Activated T-helper 9 cell treated with anti-CD3 and anti-CD28 coated beads, Interleukin-2, amount 50 U/mL, for 16 hours (primary cell): ENCODE data around the gene NPEPPS.

Experiments
- DNase-seq: peaks from one replicate; pipeline ENCODE4 v3.0.0-alpha.2; 2020; ENCODE audit warnings: low read depth

The NPEPPS gene

GRCh38 chr17:47628014-47628566 lies 97.2 kb downstream of the NPEPPS start:
- no peak for DNase-seq

DNA sequence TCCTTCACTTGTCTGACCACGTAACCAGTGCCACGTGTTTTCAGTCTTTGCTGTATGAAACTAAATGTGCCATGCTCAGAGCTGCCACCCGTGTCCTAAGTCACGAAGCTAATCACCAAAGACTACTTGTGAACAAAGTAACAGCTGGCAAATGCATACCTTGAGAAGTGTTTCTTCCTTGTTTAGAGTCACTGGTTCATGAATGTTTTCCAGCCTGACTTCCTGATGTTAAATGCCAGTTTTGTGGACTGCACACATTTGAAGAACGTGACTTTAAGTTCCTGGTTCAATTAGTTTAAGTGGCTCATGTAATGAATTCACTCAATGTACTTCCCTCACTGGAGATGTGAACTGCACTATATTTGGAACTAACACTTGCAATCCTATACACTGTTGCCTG lies 98.9 kb downstream of the NPEPPS start:
- no peak for DNase-seq

GRCh38 chr17:47630614-47631013 lies 99.7 kb downstream of the NPEPPS start:
- DNase-seq, result no peak

DNA sequence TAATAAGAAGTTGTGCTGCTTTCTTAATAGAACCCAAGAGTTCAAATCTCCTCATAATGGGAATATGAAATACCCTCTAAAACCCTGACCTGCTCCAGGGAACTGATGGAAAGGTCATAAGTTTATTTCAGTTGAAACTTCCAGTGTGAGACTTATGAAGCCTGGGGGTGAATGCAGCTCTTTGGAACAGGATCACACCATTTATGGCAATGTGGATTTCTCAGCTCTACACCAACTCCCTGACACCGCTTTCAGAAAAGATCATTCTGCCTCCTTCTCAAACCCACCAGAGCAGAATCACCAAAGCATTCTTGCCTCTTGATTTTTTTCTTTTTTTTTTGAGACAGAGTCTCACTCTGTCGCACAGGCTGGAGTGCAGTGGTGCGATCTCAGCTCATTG lies 102.1 kb downstream of the NPEPPS start:
- no peak for DNase-seq

- DNase-seq, result no peak
Measured at GRCh38 chr17:47633996-47634395, 103.1 kb downstream of the NPEPPS start.

- DNase-seq, result no peak
Measured at GRCh38 chr17:47634870-47635269, 104.0 kb downstream of the NPEPPS start.

DNA sequence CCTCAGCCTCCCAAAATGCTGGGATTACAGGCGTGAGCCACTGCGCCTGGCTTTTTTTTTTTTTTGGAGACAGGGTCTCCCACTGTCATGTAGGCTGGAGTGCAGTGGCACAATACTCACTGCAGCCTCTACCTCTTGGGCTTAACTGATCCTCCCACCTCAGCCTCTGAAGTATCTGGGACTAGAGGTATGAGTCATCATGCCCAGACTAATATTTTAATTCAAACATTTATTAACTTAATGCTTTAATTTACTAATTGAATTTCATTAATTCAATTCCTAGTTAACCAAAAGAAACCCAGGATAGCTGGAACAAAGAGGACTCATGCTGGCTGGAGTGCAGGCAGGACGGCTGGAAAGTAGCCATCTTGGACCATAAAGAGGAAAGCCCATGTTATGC lies 104.8 kb downstream of the NPEPPS start:
- no peak for DNase-seq

- DNase-seq, result no peak
Measured at GRCh38 chr17:47636273-47637030, 105.5 kb downstream of the NPEPPS start.

- no peak for DNase-seq
Measured at GRCh38 chr17:47638903-47639302, 108.0 kb downstream of the NPEPPS start.

DNA sequence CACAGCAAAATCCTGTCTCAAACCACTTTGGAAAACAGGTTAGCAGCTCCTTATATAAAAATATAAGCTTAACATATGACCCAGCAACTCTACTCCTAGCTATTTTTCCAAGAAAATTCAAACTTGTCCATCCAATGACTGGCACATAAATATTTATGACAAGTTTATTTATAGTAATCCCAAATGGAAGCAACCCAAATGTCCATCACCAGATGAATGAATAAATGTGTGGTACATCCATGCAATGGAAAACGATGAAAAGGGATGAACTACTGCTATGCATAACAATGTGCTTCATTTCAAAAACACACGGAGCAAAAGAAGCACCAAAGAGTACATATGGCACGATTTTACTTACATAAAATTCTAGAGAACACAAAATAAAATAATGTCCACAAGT lies 109.2 kb downstream of the NPEPPS start:
- DNase-seq, result no peak

DNA sequence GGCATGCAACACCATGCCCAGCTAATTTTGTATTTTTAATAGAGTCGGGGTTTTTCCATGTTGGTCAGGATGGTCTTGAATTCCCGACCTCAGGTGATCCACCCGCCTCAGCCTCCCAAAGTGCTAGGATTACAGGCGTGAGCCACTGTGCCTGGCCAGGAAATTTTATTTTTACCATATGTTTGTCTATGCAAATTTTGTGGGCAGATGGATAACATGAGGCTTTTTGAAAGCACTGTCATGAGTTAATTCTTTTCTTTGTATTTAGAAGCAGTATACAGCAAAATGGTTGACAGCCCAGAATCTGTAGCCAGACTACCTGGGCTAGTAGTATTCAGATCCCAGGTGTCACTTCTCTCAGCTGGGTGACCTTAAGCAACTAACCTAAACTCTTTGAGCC lies 110.3 kb downstream of the NPEPPS start:
- DNase-seq, result no peak

GRCh38 chr17:47643116-47643515 lies 112.2 kb downstream of the NPEPPS start:
- no peak for DNase-seq

- DNase-seq, result no peak
Measured at GRCh38 chr17:47644324-47644723, 113.4 kb downstream of the NPEPPS start.

- peak; percentile 97 for DNase-seq
Measured at GRCh38 chr17:47649153-47649971, 118.5 kb downstream of the NPEPPS start, which contains the start of gene KPNB1. TSS of gene KPNB1 (plus strand) at chr17:47649919. CDS start at chr17:47650245, 326 bp downstream.

DNA sequence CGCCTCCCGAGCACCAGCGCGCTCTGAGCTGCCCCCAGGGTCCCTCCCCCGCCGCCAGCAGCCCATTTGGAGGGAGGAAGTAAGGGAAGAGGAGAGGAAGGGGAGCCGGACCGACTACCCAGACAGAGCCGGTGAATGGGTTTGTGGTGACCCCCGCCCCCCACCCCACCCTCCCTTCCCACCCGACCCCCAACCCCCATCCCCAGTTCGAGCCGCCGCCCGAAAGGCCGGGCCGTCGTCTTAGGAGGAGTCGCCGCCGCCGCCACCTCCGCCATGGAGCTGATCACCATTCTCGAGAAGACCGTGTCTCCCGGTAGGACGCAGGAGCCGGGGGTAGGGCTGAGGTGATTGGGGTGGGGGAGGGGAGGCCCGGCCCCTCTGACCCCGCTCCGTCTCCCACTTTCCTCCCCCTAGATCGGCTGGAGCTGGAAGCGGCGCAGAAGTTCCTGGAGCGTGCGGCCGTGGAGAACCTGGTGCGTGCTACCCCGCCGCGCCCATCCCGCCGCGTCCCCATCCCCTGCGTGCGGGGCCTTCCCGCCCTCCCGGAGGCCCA lies 119.1 kb downstream of the NPEPPS start:
- DNase-seq, result peak; percentile 48

DNA sequence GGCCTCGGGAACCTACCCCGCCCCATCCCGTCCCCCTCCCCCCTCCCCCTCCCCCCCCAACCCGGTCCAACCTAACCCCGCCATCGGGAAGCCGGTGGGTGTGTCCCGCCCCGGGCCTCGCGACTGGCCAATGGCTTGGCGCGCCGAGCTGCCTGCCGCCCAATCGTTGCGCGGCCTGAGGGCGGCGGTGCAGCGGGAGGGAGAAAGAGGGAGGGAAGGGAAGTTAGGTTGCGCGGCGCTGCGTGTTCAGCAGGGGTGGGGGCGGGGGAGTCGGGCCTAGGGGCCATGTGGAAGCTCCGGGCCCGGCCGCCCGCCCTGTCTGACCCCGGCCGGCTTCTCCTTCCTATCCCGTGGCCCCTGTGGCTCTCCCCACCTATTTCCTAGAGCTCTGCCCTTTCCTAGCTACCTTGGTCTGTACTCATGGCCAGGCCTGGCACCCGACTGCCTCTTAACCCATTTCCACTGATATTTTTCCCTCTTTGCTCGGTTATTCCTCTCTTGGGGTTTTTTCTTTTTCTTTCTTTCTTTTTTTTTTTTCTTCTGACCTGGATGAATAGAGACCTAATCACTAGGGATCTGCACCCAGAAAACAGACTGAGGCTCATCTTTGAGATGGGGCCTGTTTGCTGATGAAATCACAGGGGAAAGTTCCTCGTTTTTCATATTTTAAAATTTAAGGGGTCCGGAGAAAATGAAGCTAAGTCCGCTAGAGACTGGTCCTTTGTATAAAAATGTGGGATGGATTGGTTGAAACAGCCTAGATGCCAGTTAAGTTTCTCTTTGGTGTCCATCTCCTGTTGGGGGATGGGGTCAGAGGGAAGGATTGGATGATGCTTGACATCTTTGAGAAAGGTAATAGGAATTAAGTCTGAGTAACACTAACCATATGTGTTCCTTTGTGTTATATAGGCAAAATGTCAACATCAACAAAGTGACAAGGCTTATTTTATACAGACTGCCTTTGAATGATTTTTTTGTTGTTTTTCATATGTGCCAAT lies 119.9 kb downstream of the NPEPPS start:
- peak; percentile 93 for DNase-seq

GRCh38 chr17:47651704-47652103 lies 120.8 kb downstream of the NPEPPS start:
- no peak for DNase-seq

GRCh38 chr17:47652570-47652969 lies 121.7 kb downstream of the NPEPPS start:
- DNase-seq, result no peak

DNA sequence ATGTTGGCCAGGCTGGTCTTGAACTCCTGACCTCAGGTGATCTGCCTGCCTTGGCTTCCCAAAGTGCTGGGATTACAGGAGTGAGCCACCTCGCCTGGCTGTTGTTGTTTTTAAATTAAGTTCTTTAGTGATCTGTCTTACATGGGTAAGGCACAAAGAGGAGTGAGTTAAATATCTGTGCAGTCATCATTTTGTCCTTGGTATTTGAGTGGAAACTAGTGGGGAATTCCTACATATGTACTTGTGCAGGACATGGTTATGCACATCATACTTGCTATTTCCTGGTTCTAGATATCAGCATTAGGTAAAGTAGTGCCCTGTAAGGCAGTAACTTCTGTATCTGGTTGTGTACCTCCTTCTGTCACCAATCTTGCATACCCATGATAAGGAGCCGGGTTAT lies 122.5 kb downstream of the NPEPPS start:
- DNase-seq, result no peak

DNA sequence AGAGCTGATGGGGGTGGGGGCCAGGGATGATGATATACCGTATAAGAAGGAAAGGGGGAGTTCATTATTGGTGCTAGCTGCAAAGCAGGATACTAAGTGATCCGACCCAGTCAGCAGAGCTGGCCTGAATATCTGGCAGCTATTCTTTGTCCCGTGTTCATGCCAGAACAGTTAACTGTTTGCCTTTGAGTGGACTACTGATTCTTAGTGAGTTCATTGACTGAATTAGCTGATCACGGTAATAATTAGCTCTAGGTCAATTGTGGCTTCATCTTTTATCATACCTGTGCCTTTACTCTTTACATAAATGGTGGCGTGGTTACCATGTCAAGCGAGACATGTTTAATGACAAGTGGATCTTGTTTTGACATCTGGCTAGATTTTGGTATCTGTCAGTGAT lies 124.1 kb downstream of the NPEPPS start:
- DNase-seq, result no peak

GRCh38 chr17:47660064-47660492 lies 129.2 kb downstream of the NPEPPS start:
- DNase-seq, result no peak
